Measurements from ENCODE around the gene IL25. TPM values are rescaled to one million over a fixed set of nuclear protein-coding genes. Genes with fewer than 3 reads are reported as not detected.

Gene IL25
- polyA plus RNA-seq, 1 of the 3 experiments (the other 2 are of a cell fraction) = not detected

GRCh38 chr14:23377198-23377550 is 4.6 kb downstream of the IL25 start:
- no peak for DNase-seq
- Histone ChIP-seq H3K36me3 (replicated peaks in 1 of 2; ENCODE audit: control insufficient read depth in 1 of 2, insufficient read depth in 2 of 2, low read length in 1 of 2) (no peaks in the 10 kb centered on the region), H3K9ac (no peak overlapping the region), H3K9me3 (no peaks in the 10 kb centered on the region), H3K27me3 (ENCODE audit: insufficient read depth) (no peaks in the 10 kb centered on the region; the same call in none of the 2 replicates), H3K79me2 (ENCODE audit: insufficient read depth) (no peaks in the 10 kb centered on the region), H4K20me1 (ENCODE audit: insufficient read depth) (no peaks in the 10 kb centered on the region), H3K4me3 (ENCODE audit: low read depth in 2 of 2, low read length in 1 of 2) (no peak overlapping the region), H3K9me2 (no peaks in the 10 kb centered on the region), H3K4me1 (ENCODE audit: control insufficient read depth in 1 of 2, insufficient read depth in 2 of 2, low read depth in 1 of 2, low read length in 1 of 2) (peaks cover 0 to 3% of the 10 kb centered on the region in 2 experiments; a peak in 1 of 4 replicates), H2AFZ (ENCODE audit: low read depth) (no peak overlapping the region), H3K27ac (ENCODE audit: low read depth in 2 of 2, low read length in 1 of 2) (no peak overlapping the region), H3K4me2 (no peak overlapping the region), H3F3A (replicated peaks; ENCODE audit: insufficient read depth) (no peaks in the 10 kb centered on the region)
- ChIA-PET POLR2A (no interaction called here), CTCF (interaction anchor here (0.8 to 8.2 kb wide), 3 partner anchors 50 to 257 kb away, joined by 3 to 179 read pairs (median 3); partner anchors contain the start of gene PABPN1)
- WGBS (ENCODE audit: low lambda C conversion rate) = 67% methylated on average over 7 of the region's 11 CpGs
- TF ChIP-seq NRF1 (IDR thresholded peaks at IDR 0.05; ENCODE audit: low read depth, low read length) (no peak), JUND (IDR thresholded peaks at IDR 0.05) (no peak), SIN3A (IDR thresholded peaks at IDR 0.05; ENCODE audit: borderline replicate concordance, low read depth, low read length) (no peak), REST (IDR thresholded peaks at IDR 0.05; ENCODE audit: low read depth, low read length) (no peak), NFIC (IDR thresholded peaks at IDR 0.05; ENCODE audit: borderline replicate concordance) (no peak), EP300 (IDR thresholded peaks at IDR 0.05; ENCODE audit: borderline replicate concordance in 1 of 2, low read depth in 1 of 2, low read length in 1 of 2) (no peak), MXI1 (IDR thresholded peaks at IDR 0.05; ENCODE audit: low read depth, low read length) (no peak), RFX5 (IDR thresholded peaks at IDR 0.05; ENCODE audit: low read length) (no peak), YY1 (IDR thresholded peaks at IDR 0.05; ENCODE audit: low read depth) (no peak), TAF1 (IDR thresholded peaks at IDR 0.05; ENCODE audit: borderline replicate concordance, low read depth, low read length) (no peak), FOXM1 (IDR thresholded peaks at IDR 0.05; ENCODE audit: low read depth) (no peak), FOXJ3 (CRISPR knock-in tag; IDR thresholded peaks at IDR 0.05) (no peak), PBX3 (IDR thresholded peaks at IDR 0.05) (no peak), USF2 (IDR thresholded peaks at IDR 0.05; ENCODE audit: borderline replicate concordance, low read depth, low read length) (no peak), RAD21 (IDR thresholded peaks at IDR 0.05; ENCODE audit: low read length) (no peak), GATA2 (CRISPR knock-in tag; IDR thresholded peaks at IDR 0.05) (no peak), IRF3 (IDR thresholded peaks at IDR 0.05; ENCODE audit: low read depth, low read length) (no peak)
